CD4-positive, alpha-beta memory T cell (primary cell): Measurements from ENCODE around the gene DDIAS. TPM values are rescaled to one million over a fixed set of nuclear protein-coding genes. Genes with fewer than 3 reads are reported as not detected.

Experiments
- CTCF ChIA-PET: fragments of 350-600 bp; sonication (Branson Sonifier 250); formaldehyde crosslinking; loops from one replicate; lab custom pipeline; 2021; ENCODE audit warnings: inconsistent platforms; ENCODE audit not compliant: partially characterized antibody; lab: Charles Lee
- POLR2A ChIA-PET: fragments of 350-600 bp; sonication (Branson Sonifier 250); formaldehyde crosslinking; loops from one replicate; lab custom pipeline; 2021; ENCODE audit not compliant: partially characterized antibody; lab: Charles Lee
- DNase-seq, 5 donors: peaks; one replicate each; pipeline versions ENCODE4 v3.0.0 to v3.0.0-alpha.2; 2020 to 2022; ENCODE audit warnings: mixed read lengths in 1 of 5
- H3K27ac ChIP-seq: one replicate; pipeline ENCODE4 v1.7.0; 2013; ENCODE audit warnings: low read depth, low read length
- H3K27me3 ChIP-seq: 2 replicates; pipeline ENCODE4 v1.7.0; 2013; ENCODE audit warnings: mild to moderate bottlenecking, low read length, moderate library complexity; ENCODE audit not compliant: insufficient read depth
- H3K36me3 ChIP-seq: 2 replicates; pipeline ENCODE4 v1.7.0; 2013; ENCODE audit warnings: mild to moderate bottlenecking, low read length, moderate library complexity; ENCODE audit not compliant: insufficient read depth
- H3K4me1 ChIP-seq: 2 replicates; pipeline ENCODE4 v1.7.0; 2013; ENCODE audit warnings: mild to moderate bottlenecking, low read length, moderate library complexity; ENCODE audit not compliant: insufficient read depth
- H3K4me3 ChIP-seq, 2 donors: one replicate each; pipeline ENCODE4 v1.7.0; 2013; ENCODE audit warnings: low read length in 2 of 2, mild to moderate bottlenecking in 1 of 2
- H3K9me3 ChIP-seq, 2 donors: one replicate each; pipeline ENCODE4 v1.7.0; 2013; ENCODE audit warnings: low read length in 2 of 2, control low read depth in 1 of 2; ENCODE audit not compliant: control insufficient read depth in 1 of 2
- H3K27ac Mint-ChIP-seq, 7 donors: one replicate each; pipeline ENCODE4 v1.8.0; 2020 to 2021; ENCODE audit warnings: mixed read lengths in 7 of 7, mild to moderate bottlenecking in 6 of 7, inconsistent platforms in 3 of 7, moderate library complexity in 3 of 7
- H3K27me3 Mint-ChIP-seq, 2 donors: one replicate each; pipeline ENCODE4 v1.8.0; 2020 to 2021; ENCODE audit warnings: mixed read lengths in 2 of 2
- H3K36me3 Mint-ChIP-seq, 2 donors: one replicate each; pipeline ENCODE4 v1.8.0; 2020 to 2021; ENCODE audit warnings: mixed read lengths in 2 of 2, inconsistent platforms in 1 of 2, mild to moderate bottlenecking in 1 of 2
- H3K4me1 Mint-ChIP-seq, 4 donors: one replicate each; pipeline ENCODE4 v1.8.0; 2020 to 2021; ENCODE audit warnings: mixed read lengths in 4 of 4, mild to moderate bottlenecking in 1 of 4
- H3K4me3 Mint-ChIP-seq, 8 donors: one replicate each; pipeline ENCODE4 v1.8.0; 2020 to 2021; ENCODE audit warnings: mixed read lengths in 8 of 8, mild to moderate bottlenecking in 7 of 8, moderate library complexity in 6 of 8, inconsistent platforms in 3 of 8
- H3K9me3 Mint-ChIP-seq, 8 donors: one replicate each; pipeline ENCODE4 v1.8.0; 2020 to 2021; ENCODE audit warnings: mixed read lengths in 8 of 8, mild to moderate bottlenecking in 5 of 8, inconsistent platforms in 3 of 8, moderate library complexity in 1 of 8
- intact Hi-C: fragments of 100-400 bp; cut with micrococcal nuclease; formaldehyde crosslinking; loops from one replicate; pipeline ENCODE4 v1.15.1; 2023
- polyA plus RNA-seq, 2 donors: library from polyadenylated mRNA; unstranded; fragments of 300-500 nt; fragmentation: Illumina TruSeq; gene quantifications; one replicate each; pipeline ENCODE4 v1.2.3, GENCODE V29; 2021
- total RNA-seq, 2 experiments: library from RNA; stranded (reverse); gene quantifications; one replicate each; pipeline ENCODE4 v1.2.3, GENCODE V29; 2021

DDIAS gene
- total and polyA plus RNA-seq, 4 experiments from 2014 or later: 0.67 to 2.4 (median 0.86) TPM; not detected in 1

- ChIA-PET POLR2A (no interaction called here), CTCF (interaction anchor here (0.9 kb wide), 1 partner anchor 9 kb away, joined by 4 read pairs; no protein-coding TSS in a partner anchor)
- no peaks in the 10 kb centered on the region for H3K9me3 ChIP-seq
- H3K4me1 Mint-ChIP-seq: peaks cover 0 to 5% (median under 1%) of the 10 kb centered on the region in 4 donors
- H3K27ac Mint-ChIP-seq: no peak overlapping the region
- H3K4me1 ChIP-seq: no peaks in the 10 kb centered on the region
- intact Hi-C loops: no loop called here
- H3K27me3 ChIP-seq: no peaks in the 10 kb centered on the region
- H3K4me3 Mint-ChIP-seq: no peak overlapping the region
- H3K36me3 ChIP-seq: no peaks in the 10 kb centered on the region
- no peaks in the 10 kb centered on the region for H3K9me3 Mint-ChIP-seq
- H3K27ac ChIP-seq: no peak overlapping the region
- H3K27me3 Mint-ChIP-seq: no peaks in the 10 kb centered on the region
- H3K4me3 ChIP-seq: no peak overlapping the region
- peaks cover 14 to 16% of the 10 kb centered on the region in 2 donors for H3K36me3 Mint-ChIP-seq
- DNase-seq: no peak
Observed at GRCh38 chr11:82858556-82859091, 42.9 kb upstream of the DDIAS start.

DNA sequence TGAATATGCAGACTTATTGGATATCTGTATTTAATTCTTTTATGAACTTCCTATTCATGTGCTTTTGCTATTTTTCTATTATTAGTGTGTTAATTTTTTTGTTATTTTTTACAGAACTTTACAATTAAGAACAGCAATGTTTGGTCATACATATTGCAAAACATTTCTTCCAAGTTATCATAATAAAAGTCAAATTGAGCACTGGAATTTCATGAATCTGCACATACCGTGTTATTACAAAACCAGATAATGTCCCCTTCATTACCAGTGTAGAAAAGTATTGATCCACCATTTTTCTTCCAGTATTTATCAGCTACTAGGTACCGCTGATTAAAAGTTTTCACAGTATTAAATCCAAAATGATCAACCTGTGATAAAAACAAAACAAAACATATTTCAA lies 41.8 kb upstream of the DDIAS start:
- peaks cover 0 to 3% (median 0%) of the 10 kb centered on the region in 4 donors for H3K4me1 Mint-ChIP-seq
- DNase-seq: no peak
- Histone ChIP-seq H3K27me3 (no peaks in the 10 kb centered on the region), H3K4me1 (no peaks in the 10 kb centered on the region), H3K4me3 (no peak overlapping the region), H3K9me3 (no peaks in the 10 kb centered on the region), H3K36me3 (no peaks in the 10 kb centered on the region), H3K27ac (no peak overlapping the region)
- no peaks in the 10 kb centered on the region for H3K27me3 Mint-ChIP-seq
- H3K27ac Mint-ChIP-seq: no peak overlapping the region
- ChIA-PET POLR2A (no interaction called here), CTCF (interaction anchor here (0.8 to 1.4 kb wide), 3 partner anchors 40 to 390 kb away, joined by 3 to 6 read pairs (median 3); partner anchors contain the start of gene PRCP)
- H3K36me3 Mint-ChIP-seq: peaks cover 14 to 16% of the 10 kb centered on the region in 2 donors
- intact Hi-C loops: no loop called here
- no peaks in the 10 kb centered on the region for H3K9me3 Mint-ChIP-seq
- no peak overlapping the region for H3K4me3 Mint-ChIP-seq

DNA sequence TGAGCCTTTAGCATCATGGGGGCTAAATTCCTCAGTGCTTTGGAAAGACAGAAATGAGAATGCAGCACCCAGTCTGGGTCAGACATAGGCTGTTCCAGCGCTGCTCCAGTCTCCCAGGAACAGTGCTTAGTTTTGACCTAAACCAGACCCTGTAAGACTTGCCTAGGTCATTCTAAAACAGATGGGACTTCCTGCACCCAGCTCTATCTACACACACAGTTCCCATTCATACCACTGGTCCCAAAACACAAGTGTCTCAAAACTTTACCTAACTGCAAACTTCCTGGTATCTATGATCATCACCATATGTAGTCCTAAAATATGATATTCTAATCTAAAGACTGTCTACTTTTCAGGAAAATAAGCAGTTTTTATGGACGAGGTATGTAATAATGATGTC lies 39.2 kb upstream of the DDIAS start:
- Mint-ChIP-seq H3K27me3 (peaks cover 0 to 1% of the 10 kb centered on the region in 2 donors), H3K27ac (peak overlapping the region in 2 of 7 donors; percentile 2 to 18), H3K9me3 (no peaks in the 10 kb centered on the region), H3K4me3 (no peak overlapping the region), H3K4me1 (peaks cover under 1 to 3% (median 2%) of the 10 kb centered on the region in 4 donors), H3K36me3 (peaks cover 6 to 8% of the 10 kb centered on the region in 2 donors)
- intact Hi-C loops: no loop called here
- Histone ChIP-seq H3K9me3 (no peaks in the 10 kb centered on the region), H3K27ac (no peak overlapping the region), H3K4me3 (no peak overlapping the region), H3K27me3 (no peaks in the 10 kb centered on the region), H3K4me1 (peaks cover 2% of the 10 kb centered on the region), H3K36me3 (no peaks in the 10 kb centered on the region)
- DNase-seq: no peak
- ChIA-PET CTCF (interaction anchor here (1.0 to 1.8 kb wide), 2 partner anchors 145 to 387 kb away, joined by 3 to 9 read pairs; no protein-coding TSS in a partner anchor), POLR2A (no interaction called here)

GRCh38 chr11:82863209-82863608 lies 38.3 kb upstream of the DDIAS start:
- POLR2A ChIA-PET: interaction anchor here (1.1 kb wide), 1 partner anchor 11 kb away, joined by 4 read pairs; no protein-coding TSS in a partner anchor
- DNase-seq: no peak
- CTCF ChIA-PET: interaction anchor here (0.8 to 1.8 kb wide), 3 partner anchors 146 to 387 kb away, joined by 3 to 9 read pairs (median 3); no protein-coding TSS in a partner anchor
- Mint-ChIP-seq H3K27ac (peak overlapping the region in 1 of 7 donors; percentile 68), H3K36me3 (peaks cover 0 to 3% of the 10 kb centered on the region in 2 donors), H3K9me3 (no peaks in the 10 kb centered on the region), H3K4me1 (peaks cover 4 to 7% (median 6%) of the 10 kb centered on the region in 4 donors), H3K4me3 (no peak overlapping the region), H3K27me3 (peaks cover 0 to 2% of the 10 kb centered on the region in 2 donors)
- Histone ChIP-seq H3K4me3 (no peak overlapping the region), H3K4me1 (peaks cover 3% of the 10 kb centered on the region), H3K27ac (no peak overlapping the region), H3K9me3 (no peaks in the 10 kb centered on the region), H3K27me3 (no peaks in the 10 kb centered on the region), H3K36me3 (no peaks in the 10 kb centered on the region)
- intact Hi-C loops: no loop called here

DNA sequence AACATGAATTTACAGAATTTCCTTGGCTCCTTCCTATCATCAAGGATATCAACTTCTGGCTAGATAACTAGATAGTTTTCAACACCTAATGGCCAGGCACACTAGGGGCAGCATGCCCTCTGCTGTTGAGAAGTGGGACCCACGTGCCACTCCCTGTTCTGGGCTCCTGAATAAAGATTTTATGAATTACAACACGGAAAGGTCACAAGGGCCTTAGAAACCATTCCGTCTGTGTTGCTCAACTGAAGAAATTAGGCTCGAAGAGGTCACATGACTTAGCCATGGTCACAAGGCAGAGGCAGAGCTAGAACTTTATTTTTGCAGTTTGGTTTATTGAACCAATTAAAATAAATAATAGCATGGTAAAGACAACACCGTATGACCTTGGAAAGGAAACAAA lies 37.3 kb upstream of the DDIAS start:
- intact Hi-C loops: no loop called here
- H3K4me3 Mint-ChIP-seq: no peak overlapping the region
- H3K4me1 Mint-ChIP-seq: peaks cover 5 to 7% (median 6%) of the 10 kb centered on the region in 4 donors
- no peaks in the 10 kb centered on the region for H3K36me3 ChIP-seq
- H3K27ac Mint-ChIP-seq: no peak overlapping the region
- no peak overlapping the region for H3K4me3 ChIP-seq
- no peaks in the 10 kb centered on the region for H3K9me3 Mint-ChIP-seq
- POLR2A ChIA-PET: no interaction called here
- no peak overlapping the region for H3K27ac ChIP-seq
- H3K36me3 Mint-ChIP-seq: no peaks in the 10 kb centered on the region
- no peaks in the 10 kb centered on the region for H3K9me3 ChIP-seq
- H3K4me1 ChIP-seq: peaks cover 3% of the 10 kb centered on the region
- CTCF ChIA-PET: no interaction called here
- DNase-seq: peak in 4 of 5 donors; percentile 4 to 14 (median 6)
- no peaks in the 10 kb centered on the region for H3K27me3 ChIP-seq
- peaks cover 0 to 2% of the 10 kb centered on the region in 2 donors for H3K27me3 Mint-ChIP-seq

DNA sequence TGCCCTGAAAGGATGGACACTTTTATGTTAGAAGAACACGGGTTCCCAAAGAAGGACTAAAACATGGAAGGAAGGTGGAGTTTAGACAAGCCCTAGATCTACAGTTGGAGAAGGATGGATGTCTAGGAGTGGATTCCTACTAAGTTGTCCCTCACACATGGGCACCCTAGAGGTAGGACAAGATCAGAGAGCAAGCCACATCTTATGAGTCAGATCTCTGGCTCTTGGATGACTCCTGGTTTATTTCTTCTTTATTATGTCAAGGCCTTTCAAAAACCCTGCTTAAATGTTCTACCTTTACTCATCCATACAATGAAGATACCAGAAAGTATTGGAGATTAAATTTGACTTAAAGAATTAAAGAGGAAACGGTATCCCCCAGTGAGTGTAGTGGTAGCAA lies 35.7 kb upstream of the DDIAS start:
- intact Hi-C loops: loop anchor here (5.0 kb wide), 2 partner anchors 134 to 856 kb away; partner anchors contain the start of gene FAM181B
- DNase-seq: no peak

GRCh38 chr11:82867495-82868082 lies 33.9 kb upstream of the DDIAS start:
- Mint-ChIP-seq H3K9me3 (no peaks in the 10 kb centered on the region), H3K4me3 (peak overlapping the region in 6 of 8 donors; percentile 40 to 77 (median 52)), H3K27ac (peak overlapping the region in 4 of 7 donors; percentile 12 to 85 (median 46)), H3K4me1 (peaks cover 11 to 24% (median 12%) of the 10 kb centered on the region in 4 donors), H3K36me3 (no peaks in the 10 kb centered on the region), H3K27me3 (peaks cover 0 to 2% of the 10 kb centered on the region in 2 donors)
- CTCF ChIA-PET: interaction anchor here (0.6 to 5.3 kb wide), 59 partner anchors 9 to 950 kb away, joined by 3 to 107 read pairs (median 4); partner anchors contain the start of genes CCDC90B, DDIAS, PRCP and RAB30
- Histone ChIP-seq H3K4me1 (peaks cover 5% of the 10 kb centered on the region), H3K36me3 (no peaks in the 10 kb centered on the region), H3K9me3 (no peaks in the 10 kb centered on the region), H3K27me3 (no peaks in the 10 kb centered on the region), H3K4me3 (no peak overlapping the region), H3K27ac (no peak overlapping the region)
- DNase-seq: peak; percentile 66 to 79 (median 69)
- intact Hi-C loops: loop anchor here (1.0 to 5.0 kb wide), 7 partner anchors 33 to 855 kb away; partner anchors contain the start of genes FAM181B and PRCP
- POLR2A ChIA-PET: interaction anchor here (0.5 to 1.5 kb wide), 8 partner anchors 28 to 410 kb away, joined by 3 to 6 read pairs (median 4); partner anchors contain the start of genes DDIAS, PCF11 and PRCP

More for the DNA sequence above, 35.7 kb upstream of the DDIAS start:
- Mint-ChIP-seq H3K36me3 (no peaks in the 10 kb centered on the region), H3K27me3 (peaks cover 0 to 2% of the 10 kb centered on the region in 2 donors), H3K4me3 (no peak overlapping the region), H3K27ac (peak overlapping the region in 2 of 7 donors; percentile 14 to 43), H3K4me1 (peaks cover 5 to 15% (median 6%) of the 10 kb centered on the region in 4 donors), H3K9me3 (no peaks in the 10 kb centered on the region)
- POLR2A ChIA-PET: interaction anchor here (0.7 kb wide), 1 partner anchor 93 kb away, joined by 3 read pairs; no protein-coding TSS in a partner anchor
- H3K9me3 ChIP-seq: no peaks in the 10 kb centered on the region
- H3K27me3 ChIP-seq: no peaks in the 10 kb centered on the region
- H3K36me3 ChIP-seq: no peaks in the 10 kb centered on the region
- H3K27ac ChIP-seq: no peak overlapping the region
- peaks cover 3% of the 10 kb centered on the region for H3K4me1 ChIP-seq
- CTCF ChIA-PET: interaction anchor here (1.9 to 5.3 kb wide), 3 partner anchors 34 to 951 kb away, joined by 9 to 107 read pairs (median 93); partner anchors contain the start of genes DDIAS and PRCP
- no peak overlapping the region for H3K4me3 ChIP-seq
